Suprapubic skin (tissue), 3 donors: Measurements from ENCODE around the gene ABCF3.

Source experiments
- CTCF ChIP-seq, 2 donors: fragments of 200-600 bp in 1 of 2; fragments of 450-650 bp in 1 of 2; sonication (generic) in 1 of 2; IDR thresholded peaks; one replicate each; pipeline ENCODE4 v1.5.1; 2016 to 2019; ENCODE audit warnings: antibody characterized with exemption in 2 of 2, mild to moderate bottlenecking in 1 of 2, moderate library complexity in 1 of 2
- POLR2AphosphoS5 ChIP-seq, 3 donors: sonication (generic); formaldehyde crosslinking; IDR thresholded peaks; one replicate each; pipeline ENCODE4 v1.6.1; 2017; ENCODE audit warnings: antibody characterized with exemption in 3 of 3

GRCh38 chr3:184203526-184203925, 17.5 kb downstream of the ABCF3 start:
- no peak for TF ChIP-seq CTCF (IDR thresholded peaks at IDR 0.05)
- no peak for TF ChIP-seq POLR2AphosphoS5 (IDR thresholded peaks at IDR 0.05)
